GM13977 (cell line): Measurements from ENCODE around the gene PLA2G4E.
A peak's percentile ranks its signal among the peaks of the same experiment; 100 is the strongest.

Source experiments
- DNase-seq: peaks from one replicate; pipeline ENCODE4 v3.0.0; 2012; ENCODE audit warnings: low spot score
- in situ Hi-C: fragments of 300-500 bp; cut with MboI; formaldehyde crosslinking; loops from one replicate; pipeline ENCODE4 v1.12.0; 2022; ENCODE audit warnings: low sequenced_read_pairs, low pct_unique_long_range_greater_than_20kb, mixed read lengths, inconsistent platforms; ENCODE audit not compliant: unreplicated experiment
- TF ChIP-seq, protein P1 (sequence below): IDR thresholded peaks from 2 replicates; pipeline ENCODE4 v1.5.1; 2012; ENCODE audit warnings: mild to moderate bottlenecking, control low read depth; ENCODE audit not compliant: insufficient read depth; ENCODE audit errors: extremely low read depth, missing control alignments

Gene PLA2G4E

DNA sequence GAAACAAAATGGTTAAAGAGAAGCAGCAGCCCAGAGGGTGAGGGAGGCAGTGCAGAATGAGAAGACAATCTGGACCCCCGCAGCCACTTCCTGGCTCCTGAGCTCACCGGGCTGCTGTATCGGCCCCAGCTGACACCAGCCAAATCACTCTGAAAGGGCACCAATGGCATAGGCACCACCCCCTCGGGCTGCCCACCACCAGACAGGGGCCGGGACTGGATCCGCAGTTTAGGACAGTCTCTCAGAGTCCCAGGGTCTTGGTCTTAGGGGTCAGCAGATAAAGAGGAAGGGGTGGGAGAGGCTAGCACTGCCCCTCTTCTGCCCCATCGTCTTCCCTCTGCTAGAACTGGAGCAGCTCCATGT lies 30.6 kb downstream of the PLA2G4E start:
- in situ Hi-C loops: loop anchor here (5.0 kb wide), 1 partner anchor 72 kb away; no protein-coding TSS in a partner anchor
- DNase-seq: no peak
- TF ChIP-seq, protein P1, sequence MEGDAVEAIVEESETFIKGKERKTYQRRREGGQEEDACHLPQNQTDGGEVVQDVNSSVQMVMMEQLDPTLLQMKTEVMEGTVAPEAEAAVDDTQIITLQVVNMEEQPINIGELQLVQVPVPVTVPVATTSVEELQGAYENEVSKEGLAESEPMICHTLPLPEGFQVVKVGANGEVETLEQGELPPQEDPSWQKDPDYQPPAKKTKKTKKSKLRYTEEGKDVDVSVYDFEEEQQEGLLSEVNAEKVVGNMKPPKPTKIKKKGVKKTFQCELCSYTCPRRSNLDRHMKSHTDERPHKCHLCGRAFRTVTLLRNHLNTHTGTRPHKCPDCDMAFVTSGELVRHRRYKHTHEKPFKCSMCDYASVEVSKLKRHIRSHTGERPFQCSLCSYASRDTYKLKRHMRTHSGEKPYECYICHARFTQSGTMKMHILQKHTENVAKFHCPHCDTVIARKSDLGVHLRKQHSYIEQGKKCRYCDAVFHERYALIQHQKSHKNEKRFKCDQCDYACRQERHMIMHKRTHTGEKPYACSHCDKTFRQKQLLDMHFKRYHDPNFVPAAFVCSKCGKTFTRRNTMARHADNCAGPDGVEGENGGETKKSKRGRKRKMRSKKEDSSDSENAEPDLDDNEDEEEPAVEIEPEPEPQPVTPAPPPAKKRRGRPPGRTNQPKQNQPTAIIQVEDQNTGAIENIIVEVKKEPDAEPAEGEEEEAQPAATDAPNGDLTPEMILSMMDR: no peak

DNA sequence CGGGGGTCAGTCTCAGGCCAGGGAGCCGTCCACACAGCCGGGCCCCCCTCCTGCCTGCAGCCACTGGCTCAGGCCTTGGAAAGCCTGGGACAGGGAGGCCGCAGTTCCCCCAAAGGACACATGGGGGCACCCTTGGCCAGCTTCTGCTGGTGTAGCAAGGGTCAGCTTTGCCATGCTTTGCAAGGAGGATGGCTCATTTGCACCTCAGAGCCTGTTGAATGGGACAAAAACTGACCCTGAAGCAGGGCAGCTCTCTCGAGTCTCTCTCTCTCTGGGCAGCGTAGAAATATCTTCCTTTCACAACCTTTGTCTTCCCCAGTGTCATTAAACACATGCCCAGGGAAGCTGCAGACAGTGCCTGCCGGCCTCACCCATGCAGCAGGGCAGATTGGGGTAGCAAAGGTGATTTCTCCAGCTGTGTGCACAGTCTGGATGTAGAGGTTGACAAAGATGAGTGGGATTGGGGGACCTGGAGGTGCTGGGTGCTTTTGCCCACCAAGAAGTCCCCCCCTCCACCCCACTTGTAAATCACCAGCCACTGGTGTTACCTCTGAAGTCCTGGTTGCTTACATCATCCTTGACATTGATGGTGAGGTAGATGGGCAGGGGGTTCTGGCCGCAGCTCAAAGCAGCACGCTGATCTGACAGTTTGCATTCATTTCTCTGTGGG lies 31.1 kb downstream of the PLA2G4E start:
- in situ Hi-C loops: loop anchor here (5.0 kb wide), 1 partner anchor 73 kb away; no protein-coding TSS in a partner anchor
- peak; percentile 90 for DNase-seq
- TF ChIP-seq, protein P1: peak; percentile 99

DNA sequence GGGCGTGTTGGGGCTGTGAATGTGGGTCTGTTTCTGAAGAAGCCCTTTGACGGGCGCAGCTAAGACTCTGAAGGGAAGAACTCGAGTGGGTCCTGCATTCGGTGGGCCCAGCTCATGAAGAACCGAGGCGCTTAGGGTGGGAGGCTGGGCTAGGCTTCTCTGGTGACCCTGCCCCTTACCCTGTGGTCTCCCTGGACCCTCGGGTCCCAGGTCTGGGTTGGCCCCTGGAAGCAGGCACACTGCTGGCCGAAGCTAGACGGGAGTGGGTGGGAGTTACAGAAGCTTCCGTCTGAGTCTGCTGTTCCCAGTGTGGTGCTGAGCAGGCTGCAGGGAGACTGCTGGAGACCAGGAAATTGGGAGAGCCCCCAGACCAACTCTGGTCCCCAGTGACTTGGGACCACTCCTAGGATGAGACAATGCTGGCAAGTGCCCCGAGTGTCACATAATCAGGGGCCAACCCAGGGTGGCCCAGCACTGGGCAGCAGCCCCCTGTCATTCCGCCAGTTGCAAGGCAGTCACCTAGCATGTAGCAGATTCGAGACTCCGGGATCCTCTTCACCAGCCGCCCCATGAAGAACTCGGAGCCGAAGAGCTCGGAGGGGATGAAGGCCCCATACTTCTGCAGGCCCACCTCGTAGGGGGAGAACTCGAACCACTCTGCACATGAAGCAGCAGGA lies 31.8 kb downstream of the PLA2G4E start:
- TF ChIP-seq, protein P1: peak; percentile 6
- DNase-seq: no peak
- in situ Hi-C loops: no loop called here

DNA sequence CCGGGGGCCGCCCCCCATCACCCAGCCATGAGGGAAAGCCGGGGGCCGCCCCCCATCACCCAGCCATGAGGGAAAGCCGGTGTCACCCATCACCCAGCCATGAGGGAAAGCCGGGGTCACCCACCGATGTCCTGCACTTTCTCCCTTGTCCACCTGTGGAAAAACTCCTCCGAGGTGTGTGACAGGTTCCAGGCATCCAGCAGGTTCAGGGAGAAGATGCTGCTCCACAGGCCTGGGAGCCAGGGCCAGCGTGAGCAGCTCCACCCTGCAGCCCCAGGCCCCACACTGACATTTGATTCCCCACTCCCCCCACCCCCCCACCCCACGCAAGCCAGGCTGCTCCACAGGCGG lies 32.9 kb downstream of the PLA2G4E start:
- in situ Hi-C loops: no loop called here
- TF ChIP-seq, protein P1: no peak
- DNase-seq: no peak

DNA sequence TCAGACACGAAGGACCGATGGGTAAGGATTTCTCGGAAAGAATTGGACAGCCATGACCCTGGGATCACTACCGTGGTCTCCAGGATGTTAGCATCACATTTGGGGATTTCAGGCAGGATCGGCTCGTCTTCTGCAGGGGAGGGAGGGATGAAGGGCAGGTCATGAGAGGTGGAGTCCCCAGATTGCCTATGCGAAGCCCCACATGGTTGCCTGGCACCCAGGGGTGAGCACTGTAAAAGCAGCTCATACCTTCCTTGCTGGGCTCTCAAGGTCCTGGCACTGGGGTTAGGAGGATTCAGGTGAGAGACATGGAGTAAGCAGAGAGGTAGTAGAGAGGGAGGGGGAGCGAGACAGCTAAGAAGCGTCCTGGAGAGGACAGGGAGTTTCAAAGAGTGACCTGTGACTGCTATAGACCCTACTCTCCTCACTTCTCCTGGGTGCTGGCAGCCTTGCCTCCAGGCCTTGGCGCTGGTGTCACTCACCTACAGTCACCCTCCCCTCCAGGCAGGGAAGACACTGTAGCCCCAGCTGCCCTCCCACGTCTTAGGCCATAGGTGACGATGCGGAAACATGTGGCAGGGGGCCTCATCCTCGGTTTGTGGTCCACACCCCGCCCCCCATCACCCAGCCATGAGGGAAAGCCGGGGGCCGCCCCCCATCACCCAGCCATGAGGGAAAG lies 33.5 kb downstream of the PLA2G4E start:
- no peak for DNase-seq
- in situ Hi-C loops: no loop called here
- TF ChIP-seq, protein P1: no peak

DNA sequence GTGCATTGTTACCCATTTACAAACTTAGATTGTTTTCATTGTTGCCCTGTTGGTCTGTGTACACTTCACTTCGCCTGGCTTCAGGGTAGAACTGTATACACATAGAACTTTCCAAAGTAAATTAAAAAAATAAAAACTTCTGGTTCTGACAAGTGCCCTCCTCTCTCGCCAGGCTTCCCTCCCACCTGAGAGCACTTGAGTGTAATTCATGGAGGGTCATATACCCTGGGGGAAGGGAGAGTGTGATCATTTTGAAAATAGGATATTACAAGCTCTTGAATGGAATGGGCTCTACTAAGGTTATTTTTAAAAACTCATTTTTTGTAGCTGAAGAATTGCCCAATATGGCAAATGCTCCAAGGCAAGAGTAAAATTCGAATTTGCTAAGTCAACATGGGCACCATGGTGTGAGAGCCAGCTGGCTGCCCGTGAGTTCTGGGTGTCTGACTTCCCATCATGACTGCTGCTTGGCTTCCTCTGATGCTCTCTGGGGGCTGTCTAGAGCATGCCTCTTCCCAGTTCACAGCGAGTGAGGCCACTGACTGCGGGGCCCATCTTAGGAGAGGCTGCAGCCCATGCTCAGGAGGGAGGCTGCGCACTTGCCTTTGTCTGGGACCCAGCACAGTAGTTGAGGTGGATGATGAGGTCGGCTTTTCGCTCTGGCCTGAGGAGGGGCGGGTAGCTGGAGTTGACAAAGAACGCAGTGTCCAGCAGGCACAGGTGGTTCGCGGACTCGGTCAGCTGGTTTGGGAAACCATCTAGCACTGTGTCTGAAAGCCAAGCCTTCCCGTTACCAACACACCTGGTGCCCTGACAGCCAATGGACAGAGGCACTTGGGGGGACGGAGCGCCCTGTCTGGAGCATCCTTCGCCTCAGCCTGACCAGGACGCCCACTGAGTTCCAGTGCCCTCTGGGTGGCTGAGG lies 35.3 kb downstream of the PLA2G4E start:
- TF ChIP-seq, protein P1: no peak
- DNase-seq: no peak
- in situ Hi-C loops: no loop called here
